Activated CD4-positive, alpha-beta memory T cell treated with anti-CD3 and anti-CD28 coated beads for 36 hours (primary cell): ENCODE results near the gene CDK14. TPM values are rescaled to one million over a fixed set of nuclear protein-coding genes. Genes with fewer than 3 reads are reported as not detected.
"Not testable (repeated sequence)": the region's sequence is repeated elsewhere in the genome, so short reads cannot be mapped to it uniquely, and the experiment has no call there.

Source experiments
- CTCF ChIA-PET: fragments of 350-600 bp; sonication (Branson Sonifier 250); formaldehyde crosslinking; loops from one replicate; lab custom pipeline; 2021; ENCODE audit warnings: antibody characterized with exemption, inconsistent platforms; lab: Charles Lee
- POLR2A ChIA-PET: fragments of 350-600 bp; sonication (Branson Sonifier 250); formaldehyde crosslinking; loops from one replicate; lab custom pipeline; 2021; ENCODE audit warnings: antibody characterized with exemption; lab: Charles Lee
- DNase-seq: peaks from one replicate; pipeline ENCODE4 v3.0.0-alpha.2; 2020
- H3K27ac Mint-ChIP-seq: one replicate; pipeline ENCODE4 v1.8.0; 2021; ENCODE audit warnings: mixed read lengths
- H3K27me3 Mint-ChIP-seq: one replicate; pipeline ENCODE4 v1.8.0; 2021; ENCODE audit warnings: mixed read lengths
- H3K36me3 Mint-ChIP-seq: one replicate; pipeline ENCODE4 v1.8.0; 2021; ENCODE audit warnings: mixed read lengths
- H3K4me1 Mint-ChIP-seq: one replicate; pipeline ENCODE4 v1.8.0; 2021; ENCODE audit warnings: low read depth, mixed read lengths
- H3K4me3 Mint-ChIP-seq: one replicate; pipeline ENCODE4 v1.8.0; 2021; ENCODE audit warnings: mild to moderate bottlenecking, mixed read lengths
- H3K9me3 Mint-ChIP-seq: one replicate; pipeline ENCODE4 v1.8.0; 2021; ENCODE audit warnings: mixed read lengths
- intact Hi-C: fragments of 100-400 bp; cut with micrococcal nuclease; formaldehyde crosslinking; loops from one replicate; pipeline ENCODE4 v1.15.1; 2023
- total RNA-seq, 2 experiments: library from RNA; stranded (reverse); gene quantifications; one replicate each; pipeline ENCODE4 v1.2.3, GENCODE V29; 2021

Gene CDK14
- total RNA-seq, 2 experiments from 2014 or later: not detected

DNA sequence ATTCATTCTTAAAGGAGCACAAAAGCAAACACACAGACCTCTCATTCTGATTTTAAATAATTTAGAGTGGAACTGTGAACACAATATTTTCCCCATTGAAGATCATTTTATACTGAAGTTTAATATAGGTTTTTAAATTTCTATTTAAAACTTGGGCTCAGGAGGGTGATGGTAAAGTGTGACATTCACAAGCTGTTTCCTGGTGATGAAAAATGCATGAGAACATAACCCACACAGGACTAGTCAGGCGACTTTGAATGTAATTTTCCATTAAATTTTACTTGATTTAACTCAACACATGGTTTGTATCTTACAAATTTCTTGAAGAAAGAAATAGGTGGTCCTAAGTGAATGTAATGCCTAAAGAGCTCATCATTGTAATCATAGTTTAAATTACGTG is 143.6 kb downstream of the CDK14 start:
- no peak overlapping the region for H3K4me3 Mint-ChIP-seq
- no peak for DNase-seq
- H3K27ac Mint-ChIP-seq: no peak overlapping the region
- intact Hi-C loops: no loop called here
- H3K36me3 Mint-ChIP-seq: no peaks in the 10 kb centered on the region
- H3K9me3 Mint-ChIP-seq: no peaks in the 10 kb centered on the region
- CTCF ChIA-PET: no interaction called here
- POLR2A ChIA-PET: no interaction called here
- no peaks in the 10 kb centered on the region for H3K4me1 Mint-ChIP-seq
- no peaks in the 10 kb centered on the region for H3K27me3 Mint-ChIP-seq

DNA sequence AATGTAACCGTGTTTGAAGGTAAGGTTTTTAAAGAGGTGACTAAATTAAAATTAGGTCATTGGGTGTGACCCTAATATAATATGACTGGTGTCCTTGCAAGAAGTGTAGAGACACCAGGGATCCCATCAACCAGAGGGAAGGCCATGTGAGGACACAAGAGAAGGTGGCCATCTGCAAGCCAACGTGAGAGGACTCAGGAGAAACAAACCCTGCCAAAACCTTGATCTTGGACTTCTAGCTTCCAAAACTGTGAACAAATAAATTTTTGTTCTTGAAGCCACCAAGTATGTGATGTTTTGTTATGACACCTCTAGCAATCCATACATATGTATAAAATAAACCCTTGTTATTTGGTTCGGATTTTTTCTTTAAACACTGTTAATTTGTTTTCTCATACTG is 144.3 kb downstream of the CDK14 start:
- no peaks in the 10 kb centered on the region for H3K9me3 Mint-ChIP-seq
- H3K4me1 Mint-ChIP-seq: no peaks in the 10 kb centered on the region
- H3K27ac Mint-ChIP-seq: no peak overlapping the region
- no peaks in the 10 kb centered on the region for H3K36me3 Mint-ChIP-seq
- no peak overlapping the region for H3K4me3 Mint-ChIP-seq
- intact Hi-C loops: no loop called here
- ChIA-PET POLR2A (no interaction called here), CTCF (no interaction called here)
- no peaks in the 10 kb centered on the region for H3K27me3 Mint-ChIP-seq
- DNase-seq: no peak

DNA sequence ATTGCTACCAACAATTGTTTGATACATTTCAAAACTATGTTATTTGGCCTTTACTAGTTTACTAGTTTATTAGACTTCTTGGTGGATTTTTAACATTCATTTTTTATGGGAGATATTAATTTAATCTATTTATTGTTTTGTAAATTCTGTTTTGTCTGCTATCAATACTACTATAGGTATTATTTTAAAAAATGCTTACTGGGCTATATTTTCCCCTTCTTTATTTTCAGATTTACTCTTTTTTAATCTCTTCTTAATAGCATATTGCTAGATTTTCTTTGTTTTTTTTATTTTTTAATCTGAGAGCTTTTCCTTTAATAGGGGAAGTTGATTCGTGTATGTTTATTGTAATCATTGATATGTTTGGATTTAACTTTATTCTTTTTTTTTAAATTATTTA is 147.5 kb downstream of the CDK14 start:
- DNase-seq: no peak
- POLR2A ChIA-PET: no interaction called here
- Mint-ChIP-seq H3K4me1 (no peaks in the 10 kb centered on the region), H3K27ac (no peak overlapping the region), H3K9me3 (no peaks in the 10 kb centered on the region), H3K36me3 (no peaks in the 10 kb centered on the region), H3K4me3 (no peak overlapping the region), H3K27me3 (no peaks in the 10 kb centered on the region)
- intact Hi-C loops: no loop called here
- CTCF ChIA-PET: no interaction called here

DNA sequence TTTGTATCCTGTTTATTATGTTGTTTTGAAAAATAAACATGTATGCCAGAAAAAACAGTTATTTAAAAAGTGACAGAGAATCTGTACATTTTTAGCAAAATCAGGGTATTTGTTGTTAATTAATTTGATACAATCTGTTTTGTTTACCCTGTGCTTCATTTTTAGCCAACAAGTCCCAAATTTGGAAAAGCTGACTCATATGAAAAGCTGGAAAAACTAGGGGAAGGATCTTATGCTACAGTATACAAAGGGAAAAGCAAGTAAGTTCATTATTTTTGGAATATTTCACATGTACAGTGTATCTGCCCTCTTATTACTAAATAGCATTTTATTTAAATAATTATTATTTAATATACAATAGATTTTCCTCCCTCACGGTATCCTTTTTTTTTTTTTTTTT is 151.4 kb downstream of the CDK14 start:
- intact Hi-C loops: no loop called here
- CTCF ChIA-PET: no interaction called here
- H3K36me3 Mint-ChIP-seq: no peaks in the 10 kb centered on the region
- H3K4me3 Mint-ChIP-seq: no peak overlapping the region
- H3K4me1 Mint-ChIP-seq: no peaks in the 10 kb centered on the region
- H3K27me3 Mint-ChIP-seq: no peaks in the 10 kb centered on the region
- no peak overlapping the region for H3K27ac Mint-ChIP-seq
- POLR2A ChIA-PET: no interaction called here
- H3K9me3 Mint-ChIP-seq: no peaks in the 10 kb centered on the region
- no peak for DNase-seq

DNA sequence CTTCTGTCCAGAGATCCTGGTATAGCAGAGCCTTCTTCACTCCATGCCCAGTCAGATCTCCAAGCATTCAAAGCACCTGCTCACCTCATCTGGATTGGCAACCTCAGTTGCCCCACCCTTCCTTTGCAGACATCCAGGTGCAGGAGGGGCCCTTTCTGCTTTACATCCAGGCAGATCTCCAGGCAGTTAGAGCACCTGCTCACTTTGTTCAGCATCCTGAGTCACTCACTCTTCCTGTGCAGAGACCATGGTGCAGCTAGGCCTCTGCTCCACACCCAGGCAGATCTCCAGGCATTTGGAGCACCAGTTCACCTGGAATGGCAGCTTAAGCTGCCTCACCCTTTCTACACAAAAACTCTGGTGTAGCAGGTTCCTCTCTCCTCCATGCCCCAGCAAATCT is 153.1 kb downstream of the CDK14 start:
- Mint-ChIP-seq H3K27ac (no peak overlapping the region), H3K36me3 (no peaks in the 10 kb centered on the region), H3K4me1 (no peaks in the 10 kb centered on the region), H3K4me3 (no peak overlapping the region), H3K9me3 (no peaks in the 10 kb centered on the region), H3K27me3 (no peaks in the 10 kb centered on the region)
- POLR2A ChIA-PET: no interaction called here
- CTCF ChIA-PET: no interaction called here
- no peak for DNase-seq
- intact Hi-C loops: no loop called here

DNA sequence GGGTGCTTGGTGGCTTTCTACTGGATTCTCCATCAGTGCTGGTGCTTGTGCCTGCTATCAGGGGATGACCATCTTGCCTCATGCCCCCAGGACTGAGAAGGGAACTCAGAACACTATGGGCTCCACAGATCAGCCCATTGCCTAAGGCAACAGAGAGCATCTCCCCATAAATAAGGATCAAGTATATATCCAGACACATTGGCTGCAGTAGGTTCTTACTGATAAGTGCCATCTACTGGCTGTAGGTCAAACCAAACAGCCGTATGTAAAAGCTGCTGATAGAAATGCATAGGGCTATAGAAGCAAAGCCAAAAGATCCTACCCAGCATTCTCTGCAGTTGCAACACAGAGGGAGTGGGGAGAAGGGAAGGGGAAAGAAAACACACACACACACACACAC is 153.7 kb downstream of the CDK14 start:
- Mint-ChIP-seq H3K9me3 (no peaks in the 10 kb centered on the region), H3K36me3 (no peaks in the 10 kb centered on the region), H3K4me3 (no peak overlapping the region), H3K27ac (no peak overlapping the region), H3K27me3 (no peaks in the 10 kb centered on the region), H3K4me1 (no peaks in the 10 kb centered on the region)
- CTCF ChIA-PET: no interaction called here
- DNase-seq: no peak
- POLR2A ChIA-PET: no interaction called here
- intact Hi-C loops: no loop called here

DNA sequence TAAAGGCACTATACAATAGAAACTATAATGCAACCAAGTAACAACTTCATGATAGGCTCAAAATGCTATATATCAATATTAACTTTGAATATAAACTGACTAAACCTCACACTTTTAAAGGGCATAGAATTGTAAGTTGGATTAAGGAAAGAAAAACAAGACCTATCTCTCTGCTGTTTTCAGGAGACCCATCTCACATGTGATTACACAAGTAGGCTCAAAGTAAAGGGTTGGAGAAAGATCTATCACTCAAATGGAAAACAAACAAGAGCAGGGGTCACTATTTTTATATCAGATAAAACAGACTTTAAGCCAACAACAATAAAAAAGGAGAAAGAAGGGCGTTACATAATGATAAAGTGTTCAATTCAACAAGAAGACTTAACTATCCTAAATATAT is 155.5 kb downstream of the CDK14 start:
- ChIA-PET POLR2A (no interaction called here), CTCF (interaction anchor here (1.5 kb wide), 1 partner anchor 296 kb away, joined by 4 read pairs; no protein-coding TSS in a partner anchor)
- no peak for DNase-seq
- intact Hi-C loops: no loop called here
- no peaks in the 10 kb centered on the region for H3K36me3 Mint-ChIP-seq
- H3K27me3 Mint-ChIP-seq: no peaks in the 10 kb centered on the region
- H3K4me3 Mint-ChIP-seq: no peak overlapping the region
- H3K4me1 Mint-ChIP-seq: no peaks in the 10 kb centered on the region
- H3K9me3 Mint-ChIP-seq: no peaks in the 10 kb centered on the region
- no peak overlapping the region for H3K27ac Mint-ChIP-seq

DNA sequence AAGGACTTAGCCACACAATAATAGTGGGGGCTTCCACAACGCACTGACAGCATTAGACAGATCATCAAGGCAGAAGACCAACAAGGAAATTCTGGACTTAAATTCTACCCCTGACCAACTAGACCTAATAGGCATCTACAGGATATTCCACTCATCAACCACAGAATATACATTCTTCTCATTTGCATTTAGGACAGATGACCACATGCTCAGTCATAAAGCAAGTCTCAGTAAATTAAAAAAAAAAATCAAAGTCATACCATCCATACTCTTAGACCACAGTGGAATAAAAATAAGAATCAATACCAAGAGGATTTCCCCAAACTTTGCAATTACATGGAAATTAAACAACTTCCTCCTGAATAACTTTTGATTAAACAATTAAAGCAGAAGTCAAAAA is 155.9 kb downstream of the CDK14 start:
- intact Hi-C loops: no loop called here
- Mint-ChIP-seq H3K4me3 (no peak overlapping the region), H3K36me3 (no peaks in the 10 kb centered on the region), H3K27me3 (no peaks in the 10 kb centered on the region), H3K27ac (no peak overlapping the region), H3K4me1 (no peaks in the 10 kb centered on the region), H3K9me3 (no peaks in the 10 kb centered on the region)
- ChIA-PET POLR2A (no interaction called here), CTCF (no interaction called here)
- DNase-seq: no peak

DNA sequence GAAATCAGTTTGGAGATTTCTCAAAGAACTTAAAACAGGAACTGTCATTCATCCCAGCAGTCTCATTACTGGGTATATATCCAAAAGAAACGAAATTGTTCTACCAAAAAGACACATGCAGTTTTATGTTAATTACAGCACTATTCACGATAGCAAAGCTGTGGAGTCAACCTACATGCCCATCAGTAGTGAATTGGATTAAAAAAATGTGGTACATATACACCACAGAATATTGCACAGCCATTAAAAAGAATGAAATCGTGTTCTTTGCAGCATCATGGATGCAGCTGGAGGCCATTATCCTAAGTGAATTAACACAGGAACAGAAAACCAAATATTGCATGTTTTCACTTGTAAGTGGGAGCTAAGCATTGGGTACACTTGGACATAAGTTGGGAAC is 158.9 kb downstream of the CDK14 start:
- POLR2A ChIA-PET: no interaction called here
- H3K27ac Mint-ChIP-seq: no peak overlapping the region
- DNase-seq: no peak
- no peaks in the 10 kb centered on the region for H3K9me3 Mint-ChIP-seq
- H3K4me3 Mint-ChIP-seq: no peak overlapping the region
- no peaks in the 10 kb centered on the region for H3K27me3 Mint-ChIP-seq
- intact Hi-C loops: no loop called here
- no peaks in the 10 kb centered on the region for H3K36me3 Mint-ChIP-seq
- no peaks in the 10 kb centered on the region for H3K4me1 Mint-ChIP-seq
- CTCF ChIA-PET: no interaction called here

DNA sequence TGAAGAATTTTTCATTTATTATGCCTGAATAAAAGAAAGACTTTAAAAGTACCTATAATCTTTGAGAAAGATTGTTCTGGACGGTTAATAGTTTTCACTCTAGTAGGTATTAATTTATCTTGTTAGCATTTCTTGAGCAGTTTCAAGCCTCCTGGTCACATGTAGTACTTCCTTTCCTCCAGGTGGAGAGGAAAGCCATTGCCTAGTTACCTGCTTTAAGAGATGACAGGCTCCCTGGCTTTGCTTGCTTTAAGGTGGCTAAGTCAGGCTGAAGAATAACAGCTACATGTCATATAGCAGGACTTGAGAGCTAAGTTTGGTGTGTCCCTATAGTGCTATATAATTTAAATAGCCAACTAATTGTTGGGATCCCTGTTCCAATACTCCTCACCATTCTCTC is 160.2 kb downstream of the CDK14 start:
- POLR2A ChIA-PET: interaction anchor here (0.8 kb wide), 1 partner anchor 9 kb away, joined by 6 read pairs; no protein-coding TSS in a partner anchor
- no peaks in the 10 kb centered on the region for H3K36me3 Mint-ChIP-seq
- H3K27ac Mint-ChIP-seq: no peak overlapping the region
- no peak for DNase-seq
- intact Hi-C loops: no loop called here
- H3K27me3 Mint-ChIP-seq: no peaks in the 10 kb centered on the region
- no peaks in the 10 kb centered on the region for H3K4me1 Mint-ChIP-seq
- CTCF ChIA-PET: no interaction called here
- no peaks in the 10 kb centered on the region for H3K9me3 Mint-ChIP-seq
- no peak overlapping the region for H3K4me3 Mint-ChIP-seq

DNA sequence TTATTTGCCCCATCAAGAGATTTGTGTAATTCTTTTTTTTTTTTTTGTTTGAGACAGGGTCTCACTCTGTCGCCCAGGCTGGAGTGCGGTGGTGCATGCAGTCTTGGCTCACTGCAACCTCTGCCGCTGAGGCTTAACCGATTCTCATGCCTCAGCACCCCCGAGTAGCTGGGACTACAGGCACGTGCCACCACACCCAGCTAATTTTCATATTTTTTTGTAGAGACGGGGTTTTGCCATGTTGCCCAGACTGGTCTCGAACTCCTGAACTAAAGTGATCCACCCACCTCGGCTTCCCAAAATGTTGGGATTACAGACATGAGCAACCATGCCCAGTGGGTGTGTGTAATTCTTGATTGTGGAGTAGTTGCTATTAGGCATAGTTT is 161.4 kb downstream of the CDK14 start:
- H3K36me3 Mint-ChIP-seq, intact Hi-C loops, POLR2A ChIA-PET, H3K9me3 Mint-ChIP-seq, H3K27me3 Mint-ChIP-seq, H3K4me1 Mint-ChIP-seq, H3K4me3 Mint-ChIP-seq, H3K27ac Mint-ChIP-seq, DNase-seq, CTCF ChIA-PET: not testable (repeated sequence)

DNA sequence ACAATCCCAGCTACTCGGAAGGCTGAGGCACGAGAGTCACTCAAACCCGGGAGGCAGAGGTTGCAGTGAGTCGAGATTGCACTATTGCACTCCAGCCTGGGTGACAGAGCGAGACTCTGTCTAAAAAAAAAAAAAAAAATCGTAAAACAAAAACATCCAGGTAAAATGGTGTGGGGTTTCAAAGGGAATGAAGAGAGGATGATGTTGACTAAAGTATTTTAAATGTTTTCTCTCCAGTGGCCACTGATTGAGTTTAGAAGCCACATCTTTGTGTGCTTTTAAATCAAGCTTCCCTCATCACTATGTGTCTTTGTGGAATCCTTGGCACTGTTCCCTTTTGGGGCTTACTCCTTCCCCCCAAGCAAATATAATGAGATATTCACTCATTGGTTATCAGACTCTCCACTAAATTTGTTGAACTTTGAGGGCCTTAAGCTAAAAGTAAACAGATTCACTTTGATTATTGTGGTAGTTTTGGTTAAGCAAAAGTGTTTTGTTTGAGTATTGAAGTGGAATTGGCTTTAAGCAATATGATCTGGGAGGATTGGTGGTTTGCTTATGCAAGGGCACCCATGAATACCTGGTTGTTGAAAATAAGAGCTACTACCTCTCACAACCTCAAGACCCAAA is 162.9 kb downstream of the CDK14 start:
- no peaks in the 10 kb centered on the region for H3K9me3 Mint-ChIP-seq
- CTCF ChIA-PET: no interaction called here
- intact Hi-C loops: no loop called here
- POLR2A ChIA-PET: no interaction called here
- H3K27me3 Mint-ChIP-seq: no peaks in the 10 kb centered on the region
- no peak overlapping the region for H3K4me3 Mint-ChIP-seq
- DNase-seq: no peak
- no peak overlapping the region for H3K27ac Mint-ChIP-seq
- no peaks in the 10 kb centered on the region for H3K4me1 Mint-ChIP-seq
- no peaks in the 10 kb centered on the region for H3K36me3 Mint-ChIP-seq

DNA sequence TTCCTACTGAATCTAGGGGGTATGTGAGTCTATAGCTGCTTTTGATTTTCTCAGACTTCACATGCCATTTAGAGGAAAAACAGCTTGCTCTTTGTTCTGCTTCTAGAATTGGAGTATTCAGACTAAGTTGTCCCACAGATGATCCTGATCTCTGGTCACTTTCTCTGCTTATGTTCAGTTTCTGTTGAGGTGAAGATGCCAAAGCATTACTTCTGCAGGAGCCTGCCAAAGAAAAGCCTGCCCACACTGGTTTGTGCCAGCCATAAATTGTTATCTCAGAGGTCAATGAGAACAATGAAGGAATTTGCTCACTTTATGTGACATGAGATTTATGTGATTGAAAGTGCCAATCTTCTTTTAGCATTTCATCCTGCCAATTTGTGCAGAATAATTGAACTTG is 163.6 kb downstream of the CDK14 start:
- intact Hi-C loops: no loop called here
- Mint-ChIP-seq H3K4me1 (no peaks in the 10 kb centered on the region), H3K4me3 (no peak overlapping the region), H3K36me3 (no peaks in the 10 kb centered on the region), H3K9me3 (no peaks in the 10 kb centered on the region), H3K27me3 (no peaks in the 10 kb centered on the region), H3K27ac (no peak overlapping the region)
- CTCF ChIA-PET: no interaction called here
- POLR2A ChIA-PET: no interaction called here
- no peak for DNase-seq
